ENCODE results near the gene PFN4. TPM values are rescaled to one million over a fixed set of nuclear protein-coding genes. Genes with fewer than 3 reads are reported as not detected.

PFN4 gene
- total RNA-seq, 1 experiment from 2014 or later: not detected

DNA sequence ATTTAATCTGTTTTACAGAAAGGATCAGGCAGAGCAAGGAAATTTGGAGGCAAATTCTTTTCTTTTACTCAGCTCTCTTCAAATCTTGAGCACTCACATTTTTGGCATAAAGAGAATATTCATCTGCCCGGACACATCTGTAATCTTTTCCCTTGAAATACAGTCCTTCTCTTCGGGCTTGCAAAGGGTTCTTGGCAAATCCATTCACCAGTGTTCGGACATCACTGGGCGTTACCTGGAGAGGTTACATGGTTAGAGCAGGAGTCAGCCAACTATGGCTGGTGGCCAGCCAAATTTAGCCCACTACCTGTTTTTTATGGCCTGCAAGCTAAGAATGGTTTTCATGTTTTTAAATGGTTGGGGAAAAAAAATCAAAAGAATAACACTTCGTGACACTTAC is 2.1 kb downstream of the PFN4 start:
- Histone ChIP-seq H3K9me3 (ENCODE audit: control insufficient read depth in 1 of 2, insufficient read depth in 1 of 2, low read depth in 1 of 2, low read length in 2 of 2) (no peaks in the 10 kb centered on the region), H3K36me3 (ENCODE audit: control insufficient read depth in 1 of 2, insufficient read depth in 2 of 2, low read length in 2 of 2) (no peaks in the 10 kb centered on the region), H3K4me3 (replicated peaks in 1 of 2; ENCODE audit: low read depth in 1 of 2, low read length in 2 of 2) (no peak overlapping the region), H3K27ac (ENCODE audit: low read depth, low read length) (no peak overlapping the region), H3K27me3 (ENCODE audit: insufficient read depth, low read length) (no peaks in the 10 kb centered on the region), H3K9ac (ENCODE audit: low read length) (no peak overlapping the region), H3K4me2 (ENCODE audit: low read length) (no peak overlapping the region), H3K4me1 (ENCODE audit: control insufficient read depth in 1 of 2, insufficient read depth in 2 of 2, low read length in 2 of 2) (peaks cover 7 to 15% of the 10 kb centered on the region in 2 experiments; a peak in 3 of 4 replicates), H2AFZ (ENCODE audit: low read depth, low read length, poor library complexity, severe bottlenecking) (no peak overlapping the region), H3K79me2 (ENCODE audit: insufficient read depth, low read length) (no peaks in the 10 kb centered on the region), H4K20me1 (ENCODE audit: insufficient read depth) (no peaks in the 10 kb centered on the region), H3K9me2 (ENCODE audit: insufficient read depth) (no peaks in the 10 kb centered on the region)
- DNase-seq (ENCODE audit: low read depth, low spot score) (no peak), ATAC-seq (no peak)
- POLR2A ChIA-PET: interaction anchor here (1.0 kb wide), 1 partner anchor 44 kb away, joined by 3 read pairs; no protein-coding TSS in a partner anchor
- CTCF ChIA-PET: no interaction called here
- RAD21 ChIA-PET (ENCODE audit: low non-redundant PET in 1 of 2, low total read pairs in 2 of 2, uncharacterized antibody in 2 of 2, unreplicated experiment in 2 of 2): no interaction called here
- intact Hi-C loops (cut with micrococcal nuclease): no loop called here
- TF ChIP-seq FOSL1 (IDR thresholded peaks at IDR 0.05; ENCODE audit: low read depth): no peak
- no peak for TF ChIP-seq ZFX (IDR thresholded peaks at IDR 0.05)
- no peak for TF ChIP-seq TCF7L2 (IDR thresholded peaks at IDR 0.05; ENCODE audit: borderline replicate concordance, extremely low read depth, insufficient read depth, insufficient read length)
- TF ChIP-seq EZH2phosphoT487 (IDR thresholded peaks at IDR 0.05; ENCODE audit: borderline replicate concordance): no peak
- TF ChIP-seq, protein P1, sequence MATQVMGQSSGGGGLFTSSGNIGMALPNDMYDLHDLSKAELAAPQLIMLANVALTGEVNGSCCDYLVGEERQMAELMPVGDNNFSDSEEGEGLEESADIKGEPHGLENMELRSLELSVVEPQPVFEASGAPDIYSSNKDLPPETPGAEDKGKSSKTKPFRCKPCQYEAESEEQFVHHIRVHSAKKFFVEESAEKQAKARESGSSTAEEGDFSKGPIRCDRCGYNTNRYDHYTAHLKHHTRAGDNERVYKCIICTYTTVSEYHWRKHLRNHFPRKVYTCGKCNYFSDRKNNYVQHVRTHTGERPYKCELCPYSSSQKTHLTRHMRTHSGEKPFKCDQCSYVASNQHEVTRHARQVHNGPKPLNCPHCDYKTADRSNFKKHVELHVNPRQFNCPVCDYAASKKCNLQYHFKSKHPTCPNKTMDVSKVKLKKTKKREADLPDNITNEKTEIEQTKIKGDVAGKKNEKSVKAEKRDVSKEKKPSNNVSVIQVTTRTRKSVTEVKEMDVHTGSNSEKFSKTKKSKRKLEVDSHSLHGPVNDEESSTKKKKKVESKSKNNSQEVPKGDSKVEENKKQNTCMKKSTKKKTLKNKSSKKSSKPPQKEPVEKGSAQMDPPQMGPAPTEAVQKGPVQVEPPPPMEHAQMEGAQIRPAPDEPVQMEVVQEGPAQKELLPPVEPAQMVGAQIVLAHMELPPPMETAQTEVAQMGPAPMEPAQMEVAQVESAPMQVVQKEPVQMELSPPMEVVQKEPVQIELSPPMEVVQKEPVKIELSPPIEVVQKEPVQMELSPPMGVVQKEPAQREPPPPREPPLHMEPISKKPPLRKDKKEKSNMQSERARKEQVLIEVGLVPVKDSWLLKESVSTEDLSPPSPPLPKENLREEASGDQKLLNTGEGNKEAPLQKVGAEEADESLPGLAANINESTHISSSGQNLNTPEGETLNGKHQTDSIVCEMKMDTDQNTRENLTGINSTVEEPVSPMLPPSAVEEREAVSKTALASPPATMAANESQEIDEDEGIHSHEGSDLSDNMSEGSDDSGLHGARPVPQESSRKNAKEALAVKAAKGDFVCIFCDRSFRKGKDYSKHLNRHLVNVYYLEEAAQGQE (IDR thresholded peaks at IDR 0.05; ENCODE audit: low read depth): no peak
- no peak for TF ChIP-seq SIN3A (IDR thresholded peaks at IDR 0.05; ENCODE audit: low read depth)
- TF ChIP-seq RAD21 (IDR thresholded peaks at IDR 0.05; ENCODE audit: low read depth): no peak
- TF ChIP-seq, protein P2, sequence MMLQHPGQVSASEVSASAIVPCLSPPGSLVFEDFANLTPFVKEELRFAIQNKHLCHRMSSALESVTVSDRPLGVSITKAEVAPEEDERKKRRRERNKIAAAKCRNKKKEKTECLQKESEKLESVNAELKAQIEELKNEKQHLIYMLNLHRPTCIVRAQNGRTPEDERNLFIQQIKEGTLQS (IDR thresholded peaks at IDR 0.05): no peak
- TF ChIP-seq YY1 (IDR thresholded peaks at IDR 0.05; ENCODE audit: extremely low read depth, insufficient replicate concordance, low read depth, low read length): no peak
- no peak for TF ChIP-seq SP1 (IDR thresholded peaks at IDR 0.05; ENCODE audit: low read depth)
- TF ChIP-seq, protein P3, sequence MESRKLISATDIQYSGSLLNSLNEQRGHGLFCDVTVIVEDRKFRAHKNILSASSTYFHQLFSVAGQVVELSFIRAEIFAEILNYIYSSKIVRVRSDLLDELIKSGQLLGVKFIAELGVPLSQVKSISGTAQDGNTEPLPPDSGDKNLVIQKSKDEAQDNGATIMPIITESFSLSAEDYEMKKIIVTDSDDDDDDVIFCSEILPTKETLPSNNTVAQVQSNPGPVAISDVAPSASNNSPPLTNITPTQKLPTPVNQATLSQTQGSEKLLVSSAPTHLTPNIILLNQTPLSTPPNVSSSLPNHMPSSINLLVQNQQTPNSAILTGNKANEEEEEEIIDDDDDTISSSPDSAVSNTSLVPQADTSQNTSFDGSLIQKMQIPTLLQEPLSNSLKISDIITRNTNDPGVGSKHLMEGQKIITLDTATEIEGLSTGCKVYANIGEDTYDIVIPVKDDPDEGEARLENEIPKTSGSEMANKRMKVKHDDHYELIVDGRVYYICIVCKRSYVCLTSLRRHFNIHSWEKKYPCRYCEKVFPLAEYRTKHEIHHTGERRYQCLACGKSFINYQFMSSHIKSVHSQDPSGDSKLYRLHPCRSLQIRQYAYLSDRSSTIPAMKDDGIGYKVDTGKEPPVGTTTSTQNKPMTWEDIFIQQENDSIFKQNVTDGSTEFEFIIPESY (IDR thresholded peaks at IDR 0.05; ENCODE audit: extremely low read depth, insufficient replicate concordance, low read length): no peak
- BruUV-seq (replicated peaks): no TSS peak

Measured in HCT116 (cell line).